Renal cortex interstitium (tissue), 15 donors: Measurements from ENCODE around the gene CD151. TPM values are rescaled to one million over a fixed set of nuclear protein-coding genes. Genes with fewer than 3 reads are reported as not detected.

ENCODE experiments used
- DNase-seq, 11 donors: peaks; one replicate each; pipeline ENCODE4 v3.0.0-alpha.2; 2013; ENCODE audit warnings: low read depth in 9 of 11, low spot score in 4 of 11; ENCODE audit errors: extremely low read depth in 1 of 11
- long read RNA-seq, 16 experiments: transcript quantifications; one replicate each; lab custom pipeline, GENCODE V29; 2026
- polyA plus RNA-seq, 3 donors: library from polyadenylated mRNA; unstranded; fragments of 120-200 nt; gene quantifications; one replicate each; pipeline ENCODE4 v1.2.1, GENCODE V29; 2013; ENCODE audit not compliant: insufficient read length in 3 of 3

The CD151 gene
- polyA plus RNA-seq: 100 to 1,000 TPM; 140 to 214 (median 206) TPM
- long read RNA-seq, donor 1, transcript CD151-202 (9 exons, 1,658 nt): minor isoform, 22 of 76 reads
- long read RNA-seq, donor 1, transcript CD151-203 (8 exons, 1,486 nt): major isoform, 25 of 76 reads
- long read RNA-seq, donor 1, partial matches to known transcripts: 12 of 76 reads
- long read RNA-seq, donor 1, other reads (novel, unspliced or antisense): 10 of 76 reads
- long read RNA-seq, donor 2, transcript CD151-203 (8 exons, 1,486 nt): major isoform, 39 of 122 reads
- long read RNA-seq, donor 2, transcript CD151-202 (9 exons, 1,658 nt): minor isoform, 29 of 122 reads
- long read RNA-seq, donor 2, transcript CD151-201 (9 exons, 1,545 nt): minor isoform, 9 of 122 reads
- long read RNA-seq, donor 2, partial matches to known transcripts: 34 of 122 reads
- long read RNA-seq, donor 2, other reads (novel, unspliced or antisense): 7 of 122 reads
- long read RNA-seq, donor 3, transcript CD151-203 (8 exons, 1,486 nt): major isoform, 71 of 661 reads
- long read RNA-seq, donor 3, transcript CD151-202 (9 exons, 1,658 nt): minor isoform, 57 of 661 reads
- long read RNA-seq, donor 3, transcript CD151-201 (9 exons, 1,545 nt): minor isoform, 7 of 661 reads
- long read RNA-seq, donor 3, partial matches to known transcripts: 87 of 661 reads
- long read RNA-seq, donor 3, other reads (novel, unspliced or antisense): 432 of 661 reads
- long read RNA-seq, donor 4, transcript CD151-203 (8 exons, 1,486 nt): major isoform, 35 of 111 reads
- long read RNA-seq, donor 4, transcript CD151-201 (9 exons, 1,545 nt): minor isoform, 8 of 111 reads
- long read RNA-seq, donor 4, transcript CD151-202 (9 exons, 1,658 nt): major isoform, 35 of 111 reads
- long read RNA-seq, donor 4, partial matches to known transcripts: 22 of 111 reads
- long read RNA-seq, donor 4, other reads (novel, unspliced or antisense): 5 of 111 reads
- long read RNA-seq, donor 5: 0 reads
- long read RNA-seq, donor 6, transcript CD151-203 (8 exons, 1,486 nt): major isoform, 35 of 283 reads
- long read RNA-seq, donor 6, transcript CD151-201 (9 exons, 1,545 nt): minor isoform, 6 of 283 reads
- long read RNA-seq, donor 6, transcript CD151-202 (9 exons, 1,658 nt): minor isoform, 26 of 283 reads
- long read RNA-seq, donor 6, partial matches to known transcripts: 30 of 283 reads
- long read RNA-seq, donor 6, other reads (novel, unspliced or antisense): 181 of 283 reads
- long read RNA-seq, donor 7, transcript CD151-202 (9 exons, 1,658 nt): minor isoform, 50 of 662 reads
- long read RNA-seq, donor 7, transcript CD151-203 (8 exons, 1,486 nt): major isoform, 55 of 662 reads
- long read RNA-seq, donor 7, transcript CD151-201 (9 exons, 1,545 nt): minor isoform, 9 of 662 reads
- long read RNA-seq, donor 7, partial matches to known transcripts: 48 of 662 reads
- long read RNA-seq, donor 7, other reads (novel, unspliced or antisense): 497 of 662 reads
- long read RNA-seq, donor 8, transcript CD151-201 (9 exons, 1,545 nt): minor isoform, 18 of 1,082 reads
- long read RNA-seq, donor 8, transcript CD151-203 (8 exons, 1,486 nt): major isoform, 87 of 1,082 reads
- long read RNA-seq, donor 8, transcript CD151-202 (9 exons, 1,658 nt): minor isoform, 72 of 1,082 reads
- long read RNA-seq, donor 8, partial matches to known transcripts: 254 of 1,082 reads
- long read RNA-seq, donor 8, other reads (novel, unspliced or antisense): 645 of 1,082 reads
- long read RNA-seq, donor 9, transcript CD151-202 (9 exons, 1,658 nt): minor isoform, 43 of 136 reads
- long read RNA-seq, donor 9, transcript CD151-203 (8 exons, 1,486 nt): major isoform, 53 of 136 reads
- long read RNA-seq, donor 9, transcript CD151-201 (9 exons, 1,545 nt): minor isoform, 5 of 136 reads
- long read RNA-seq, donor 9, partial matches to known transcripts: 28 of 136 reads
- long read RNA-seq, donor 9, other reads (novel, unspliced or antisense): 6 of 136 reads
- long read RNA-seq, donor 10, transcript CD151-202 (9 exons, 1,658 nt): minor isoform, 40 of 170 reads
- long read RNA-seq, donor 10, transcript CD151-203 (8 exons, 1,486 nt): major isoform, 43 of 170 reads
- long read RNA-seq, donor 10, partial matches to known transcripts: 70 of 170 reads
- long read RNA-seq, donor 10, other reads (novel, unspliced or antisense): 12 of 170 reads
- long read RNA-seq, donor 11, transcript CD151-202 (9 exons, 1,658 nt): major isoform, 28 of 98 reads
- long read RNA-seq, donor 11, transcript CD151-203 (8 exons, 1,486 nt): major isoform, 28 of 98 reads
- long read RNA-seq, donor 11, partial matches to known transcripts: 32 of 98 reads
- long read RNA-seq, donor 11, other reads (novel, unspliced or antisense): 7 of 98 reads
- long read RNA-seq, donor 12, transcript CD151-202 (9 exons, 1,658 nt): major isoform, 25 of 443 reads
- long read RNA-seq, donor 12, transcript CD151-203 (8 exons, 1,486 nt): minor isoform, 21 of 443 reads
- long read RNA-seq, donor 12, partial matches to known transcripts: 391 of 443 reads
- long read RNA-seq, donor 12, other reads (novel, unspliced or antisense): 0 of 443 reads
- long read RNA-seq, donor 13: 0 reads
- long read RNA-seq, donor 14, transcript CD151-202 (9 exons, 1,658 nt): minor isoform, 47 of 128 reads
- long read RNA-seq, donor 14, transcript CD151-203 (8 exons, 1,486 nt): major isoform, 49 of 128 reads
- long read RNA-seq, donor 14, partial matches to known transcripts: 17 of 128 reads
- long read RNA-seq, donor 14, other reads (novel, unspliced or antisense): 11 of 128 reads
- long read RNA-seq, donor 15, transcript CD151-202 (9 exons, 1,658 nt): minor isoform, 14 of 59 reads
- long read RNA-seq, donor 15, transcript CD151-203 (8 exons, 1,486 nt): major isoform, 22 of 59 reads
- long read RNA-seq, donor 15, partial matches to known transcripts: 13 of 59 reads
- long read RNA-seq, donor 15, other reads (novel, unspliced or antisense): 8 of 59 reads
- long read RNA-seq, donor 16, transcript CD151-203 (8 exons, 1,486 nt): minor isoform, 89 of 308 reads
- long read RNA-seq, donor 16, transcript CD151-202 (9 exons, 1,658 nt): major isoform, 97 of 308 reads
- long read RNA-seq, donor 16, transcript CD151-220 (8 exons, 1,835 nt): minor isoform, 7 of 308 reads
- long read RNA-seq, donor 16, transcript CD151-201 (9 exons, 1,545 nt): minor isoform, 12 of 308 reads
- long read RNA-seq, donor 16, partial matches to known transcripts: 79 of 308 reads
- long read RNA-seq, donor 16, other reads (novel, unspliced or antisense): 19 of 308 reads

DNA sequence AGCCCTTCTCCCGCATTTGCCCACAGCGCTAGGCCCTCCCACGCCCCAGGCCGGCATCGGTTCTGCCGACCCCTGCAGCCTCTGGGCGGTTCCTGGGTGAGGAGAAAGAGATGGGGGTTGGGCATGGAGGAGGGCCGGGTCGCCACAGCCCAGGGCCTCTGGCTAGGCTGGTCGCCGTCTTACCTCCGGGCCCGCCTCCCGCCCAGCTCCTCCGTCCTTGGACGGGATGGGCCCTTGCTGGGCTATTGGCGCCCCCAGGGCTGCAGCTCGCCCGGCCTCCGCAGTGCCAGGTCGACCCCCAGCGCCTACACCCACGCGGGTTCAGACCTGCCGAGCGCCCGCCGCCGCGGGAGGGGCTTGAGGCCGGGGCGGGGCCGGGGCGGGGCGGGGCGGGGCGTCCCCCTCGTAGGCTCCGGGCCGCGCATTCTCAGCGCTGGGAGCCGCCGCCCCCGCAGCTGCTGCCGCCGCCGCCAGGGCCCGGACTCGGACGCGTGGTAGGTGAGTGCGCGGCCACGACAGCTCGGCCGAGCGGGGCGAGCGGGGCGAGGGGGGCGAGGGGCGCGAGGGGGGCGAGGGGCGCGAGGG is at the start of gene CD151:
Gene CD151, plus strand, starts transcription at position 424 of the 585 bp plus-strand sequence. CDS start 3,118 bp downstream, outside the sequence.
- no peak for DNase-seq

DNA sequence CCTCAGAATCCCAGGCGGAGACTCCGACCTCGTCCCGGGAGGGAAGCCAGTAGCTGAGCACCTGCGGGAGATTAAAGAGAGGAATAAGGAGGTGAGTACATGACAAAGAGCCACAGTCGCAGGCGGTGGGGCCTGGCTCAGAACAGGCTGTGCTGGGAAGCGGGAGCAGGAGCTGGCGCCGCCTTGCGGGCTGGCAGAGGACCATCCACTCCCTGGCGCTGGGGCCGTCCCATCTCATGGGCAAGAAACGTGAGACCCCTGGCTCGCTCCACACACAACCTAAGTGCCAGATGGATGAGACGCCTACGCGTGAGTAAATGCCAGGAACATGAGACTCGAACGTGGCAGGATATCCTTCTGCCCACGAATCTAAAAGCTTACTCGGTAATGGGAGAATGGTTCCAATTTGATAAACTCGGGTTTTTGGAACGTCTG is 49.2 kb upstream of the CD151 start:
- DNase-seq: peak in 7 of 11 donors; percentile 58 to 81 (median 73)

DNA sequence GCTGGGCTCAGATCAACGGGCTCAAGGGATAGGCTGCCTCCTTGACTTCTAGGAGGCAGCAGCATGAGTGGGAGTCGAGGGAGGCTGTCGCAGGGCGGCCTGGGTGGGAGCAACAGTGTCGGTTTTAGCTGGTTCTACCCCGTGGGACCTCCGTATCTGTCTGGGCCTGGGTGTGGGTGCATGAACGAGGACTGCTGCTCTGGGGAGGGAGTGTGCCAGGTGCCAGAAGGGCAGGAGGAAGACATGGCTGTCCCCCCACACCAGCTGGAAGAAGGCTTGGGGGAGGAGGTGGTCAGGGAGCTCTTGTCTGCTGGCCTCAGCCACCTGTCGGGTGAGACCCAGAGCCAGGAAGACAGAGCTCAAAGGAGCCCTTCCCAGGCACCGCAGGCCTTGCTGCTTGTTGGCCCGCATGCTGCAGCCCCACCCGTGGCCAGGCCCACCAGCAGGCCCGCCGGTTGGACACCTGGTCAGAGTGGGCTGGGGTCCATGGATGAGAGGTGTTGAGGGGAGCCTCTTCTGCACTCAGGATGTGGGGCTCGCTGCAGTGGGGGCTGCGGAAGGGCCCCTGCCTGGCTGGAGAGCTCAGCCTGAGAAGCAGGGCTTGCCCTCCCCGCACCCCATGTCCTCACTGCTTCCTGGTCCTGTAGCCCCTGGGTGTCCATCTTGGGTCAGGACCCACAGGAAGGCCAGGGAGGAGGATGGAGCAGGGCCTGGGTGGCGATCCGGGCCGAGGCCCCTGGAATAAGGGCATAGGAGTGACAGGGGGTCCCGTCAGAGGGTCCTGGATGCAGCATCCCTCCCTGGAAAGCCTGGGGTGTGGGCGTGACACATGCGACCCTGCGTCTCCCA is 46.3 kb upstream of the CD151 start:
- DNase-seq: no peak

GRCh38 chr11:787084-787675 is 45.6 kb upstream of the CD151 start:
- no peak for DNase-seq

GRCh38 chr11:788009-788640 is 44.6 kb upstream of the CD151 start:
- no peak for DNase-seq

GRCh38 chr11:788953-789940 is 43.5 kb upstream of the CD151 start:
- DNase-seq: no peak

- no peak for DNase-seq
These were observed 42.8 kb upstream of the CD151 start, which contains the start of gene CEND1 for GRCh38 chr11:789943-790342. Gene CEND1 (minus strand): TSS chr11:790090. CDS start chr11:788576, 1,514 bp downstream.

- no peak for DNase-seq
These were observed 41.8 kb upstream of the CD151 start for GRCh38 chr11:790721-791564.

- DNase-seq: no peak
These were observed 40.9 kb upstream of the CD151 start for GRCh38 chr11:791658-792534.

- no peak for DNase-seq
These were observed 40.3 kb upstream of the CD151 start for GRCh38 chr11:792535-792821.
